NCI-H526 (cell line): Measurements from ENCODE around the gene NAA30.
"Not testable (repeated sequence)": the region's sequence is repeated elsewhere in the genome, so short reads cannot be mapped to it uniquely, and the experiment has no call there.

ENCODE experiments used
- DNase-seq, 2 experiments: peaks; one replicate each; lab custom pipeline; 2025; lab: John Stamatoyannopoulos, UW

NAA30 gene

DNA sequence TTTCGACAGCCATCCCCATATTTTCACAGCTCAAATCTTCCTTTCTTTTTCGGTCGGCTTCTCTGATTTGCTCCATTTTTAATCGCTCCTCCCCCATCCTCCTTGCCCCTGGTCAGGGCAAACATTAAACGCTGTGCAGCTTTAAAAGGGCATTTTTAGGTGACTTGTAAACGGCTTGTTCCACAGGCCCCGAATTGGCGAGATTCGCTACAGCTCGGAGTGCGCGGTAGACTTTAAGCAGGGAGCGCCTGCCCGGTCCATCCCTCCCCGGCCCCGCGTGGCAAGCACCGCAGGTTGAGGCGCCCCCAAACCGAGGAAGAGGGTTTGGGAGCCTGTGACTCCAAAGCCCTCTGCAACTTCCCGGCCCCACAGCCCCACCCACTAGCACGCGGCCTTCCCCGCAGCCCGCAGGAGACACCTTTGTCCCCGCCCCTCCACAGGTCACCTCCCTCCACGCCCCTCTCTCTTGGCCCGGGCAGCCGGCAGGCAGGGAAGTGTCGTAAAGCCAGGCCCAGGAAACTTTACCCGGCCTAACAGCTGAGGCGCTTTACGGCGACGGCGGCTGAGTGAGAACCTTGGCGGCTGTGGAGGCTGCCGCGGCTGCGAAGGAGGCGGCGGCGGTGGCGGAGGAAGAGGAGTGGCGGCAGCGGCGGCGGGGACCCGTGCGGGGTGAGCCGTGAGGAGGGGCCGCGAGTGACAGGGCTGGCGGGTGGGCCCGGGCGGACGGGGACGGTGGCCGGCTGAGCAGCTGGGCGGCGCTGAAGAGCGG, at the start of gene NAA30:
NAA30 (plus strand) TSS at position 550 of the 769 bp plus-strand sequence. CDS start 372 bp downstream, outside the sequence.
- peak; percentile 93 to 98 for DNase-seq

DNA sequence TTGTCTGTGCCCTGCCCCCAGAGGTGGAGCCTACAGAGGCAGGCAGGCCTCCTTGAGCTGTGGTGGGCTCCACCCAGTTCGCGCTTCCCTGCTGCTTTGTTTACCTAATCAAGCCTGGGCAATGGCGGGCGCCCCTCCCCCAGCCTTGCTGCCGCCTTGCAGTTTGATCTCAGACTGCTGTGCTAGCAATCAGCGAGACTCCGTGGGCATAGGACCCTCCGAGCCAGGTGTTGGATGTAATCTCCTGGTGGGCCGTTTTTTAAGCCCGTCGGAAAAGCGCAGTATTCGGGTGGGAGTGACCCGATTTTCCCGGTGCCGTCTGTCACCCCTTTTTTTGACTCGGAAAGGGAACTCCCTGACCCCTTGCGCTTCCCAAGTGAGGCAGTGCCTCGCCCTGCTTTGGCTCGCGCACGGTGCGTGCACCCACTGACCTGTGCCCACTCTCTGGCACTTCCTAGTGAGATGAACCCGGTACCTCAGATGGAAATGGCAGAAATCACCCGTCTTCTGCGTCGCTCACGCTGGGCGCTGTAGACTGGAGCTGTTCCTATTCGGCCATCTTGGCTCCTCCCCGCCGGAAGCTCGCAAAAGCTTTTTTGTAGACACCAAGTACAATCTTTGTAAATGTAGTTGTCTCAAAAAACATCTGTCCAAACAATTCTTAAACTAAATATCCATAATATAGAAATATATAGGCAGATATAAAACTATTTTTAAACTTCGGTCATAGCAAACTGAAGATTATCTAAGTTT, 46.7 kb upstream of the NAA30 start:
- not testable (repeated sequence) for DNase-seq

DNA sequence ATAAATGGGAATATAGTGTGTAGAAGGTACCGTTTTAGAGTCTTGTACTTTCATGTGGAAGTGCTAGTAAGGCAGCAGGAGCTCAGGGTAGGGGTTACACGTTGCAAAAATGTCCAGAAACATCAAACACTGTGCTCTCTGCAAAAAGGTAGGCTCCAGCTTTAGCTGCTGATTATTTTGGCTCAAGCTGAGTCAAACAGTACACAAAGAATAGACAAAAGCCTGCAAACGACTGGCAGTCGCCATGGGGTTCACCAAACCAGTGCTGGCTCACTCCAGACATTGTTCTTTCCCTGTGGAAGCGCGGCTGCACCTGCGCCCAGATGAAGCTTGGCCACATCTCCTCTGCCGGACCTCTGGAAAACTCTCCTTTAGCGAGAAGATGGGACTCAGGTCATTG, 45.3 kb upstream of the NAA30 start:
- no peak for DNase-seq

DNA sequence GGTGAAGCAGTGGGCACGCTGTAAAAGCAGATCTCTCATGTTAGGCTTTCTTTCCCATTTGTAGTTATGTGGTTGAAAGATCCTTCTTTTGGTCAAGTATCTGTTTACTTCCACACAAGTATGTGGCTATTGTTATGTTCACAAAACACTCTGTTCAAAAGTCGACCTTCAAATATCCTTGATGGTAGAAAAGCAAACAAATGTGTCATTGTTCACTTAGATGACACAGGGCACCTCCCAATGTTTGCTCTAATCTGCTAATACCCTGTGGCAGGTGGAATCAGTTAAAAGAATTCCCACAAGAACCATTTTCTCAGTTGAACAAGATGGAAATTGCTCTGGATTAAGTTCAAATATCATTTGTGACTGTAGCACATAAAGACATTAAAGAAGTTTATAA, 43.6 kb upstream of the NAA30 start:
- no peak for DNase-seq

DNA sequence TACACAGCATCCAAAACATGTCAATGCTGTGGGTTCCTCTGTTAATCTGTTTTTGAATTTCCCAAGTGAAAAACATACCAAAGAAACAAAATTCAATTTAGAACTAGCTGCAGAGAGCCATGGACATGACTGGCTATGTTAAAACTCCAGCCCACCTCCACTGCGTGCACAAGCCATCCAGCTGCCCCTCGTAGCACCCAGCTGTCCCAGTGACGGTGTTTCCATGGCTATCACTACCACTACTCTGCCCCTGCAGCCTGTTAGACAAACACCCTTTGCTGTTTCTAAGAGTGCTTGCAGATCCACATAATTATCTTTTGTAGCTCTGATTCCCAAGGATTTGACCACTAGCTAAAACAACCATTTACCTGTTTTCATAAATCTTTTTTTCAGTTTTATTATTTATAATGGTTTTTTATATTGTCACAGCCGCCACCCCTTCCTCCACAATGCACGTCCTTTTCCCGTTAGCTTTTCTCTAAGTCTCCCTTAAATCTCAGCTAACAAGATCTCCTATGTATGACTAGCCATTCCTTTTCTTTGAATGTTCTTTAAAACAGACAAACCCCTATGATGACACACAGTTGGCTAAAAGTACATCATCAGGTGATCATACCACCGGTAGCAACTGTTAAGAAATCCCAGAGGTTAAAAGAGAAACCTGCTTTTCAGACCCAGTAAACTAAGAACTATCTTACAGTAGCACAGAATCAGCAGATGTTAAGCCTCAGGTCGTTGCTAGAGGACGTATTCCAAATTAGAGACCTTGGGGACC, 37.8 kb upstream of the NAA30 start:
- no peak for DNase-seq

DNA sequence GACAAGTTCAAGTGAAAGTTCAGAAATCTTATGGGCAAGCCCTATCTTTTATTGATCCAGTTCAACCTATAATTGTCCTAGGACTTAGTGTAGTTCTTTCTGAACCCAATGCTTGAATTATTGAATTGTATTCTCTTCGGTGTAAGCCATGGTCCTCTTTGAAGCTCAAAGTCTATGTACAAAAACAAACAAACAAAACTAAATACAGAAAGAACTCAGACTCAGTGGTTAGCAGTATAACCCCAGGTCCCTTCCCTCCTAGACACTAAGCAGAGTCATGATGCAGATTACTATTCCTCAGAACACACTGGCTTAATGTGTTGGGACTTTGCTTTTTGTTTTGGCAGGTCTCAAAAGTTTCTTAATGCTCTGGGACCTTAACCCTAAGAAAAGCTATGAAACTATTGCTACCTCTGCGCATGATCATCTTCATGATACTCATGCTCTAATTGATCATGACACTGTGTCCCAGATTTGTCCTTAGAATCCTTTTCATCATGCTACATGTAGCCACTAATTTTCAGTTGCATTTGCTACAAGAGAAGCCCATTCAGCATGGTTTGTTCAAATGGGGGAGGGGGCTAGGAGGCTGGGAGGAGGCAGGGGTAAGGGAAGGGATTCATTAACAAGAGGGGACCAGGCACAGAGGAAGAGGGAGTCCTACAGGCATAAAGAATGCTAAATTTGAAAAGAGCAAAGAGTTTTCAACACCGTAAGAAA, 35.1 kb upstream of the NAA30 start:
- DNase-seq = no peak

DNA sequence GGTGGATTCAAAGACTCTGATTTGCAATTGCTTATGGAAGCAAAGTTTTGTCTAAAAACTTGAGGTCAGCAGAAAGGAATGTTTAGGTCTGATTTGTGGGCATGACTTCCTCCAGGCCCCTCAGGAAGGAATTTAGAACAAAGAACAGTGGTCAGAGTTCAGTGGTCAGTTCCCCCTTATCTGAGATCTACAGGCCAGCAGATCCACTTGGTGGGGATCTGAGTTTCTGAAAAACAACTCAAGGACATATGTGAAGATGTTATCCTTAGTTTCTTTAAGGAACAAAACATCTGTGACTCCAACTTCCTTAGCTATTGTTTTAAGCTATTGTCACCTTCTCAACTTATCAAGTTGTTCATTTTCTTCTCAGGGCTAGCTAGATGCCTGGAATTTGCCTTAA, 28.0 kb upstream of the NAA30 start:
- DNase-seq = no peak

DNA sequence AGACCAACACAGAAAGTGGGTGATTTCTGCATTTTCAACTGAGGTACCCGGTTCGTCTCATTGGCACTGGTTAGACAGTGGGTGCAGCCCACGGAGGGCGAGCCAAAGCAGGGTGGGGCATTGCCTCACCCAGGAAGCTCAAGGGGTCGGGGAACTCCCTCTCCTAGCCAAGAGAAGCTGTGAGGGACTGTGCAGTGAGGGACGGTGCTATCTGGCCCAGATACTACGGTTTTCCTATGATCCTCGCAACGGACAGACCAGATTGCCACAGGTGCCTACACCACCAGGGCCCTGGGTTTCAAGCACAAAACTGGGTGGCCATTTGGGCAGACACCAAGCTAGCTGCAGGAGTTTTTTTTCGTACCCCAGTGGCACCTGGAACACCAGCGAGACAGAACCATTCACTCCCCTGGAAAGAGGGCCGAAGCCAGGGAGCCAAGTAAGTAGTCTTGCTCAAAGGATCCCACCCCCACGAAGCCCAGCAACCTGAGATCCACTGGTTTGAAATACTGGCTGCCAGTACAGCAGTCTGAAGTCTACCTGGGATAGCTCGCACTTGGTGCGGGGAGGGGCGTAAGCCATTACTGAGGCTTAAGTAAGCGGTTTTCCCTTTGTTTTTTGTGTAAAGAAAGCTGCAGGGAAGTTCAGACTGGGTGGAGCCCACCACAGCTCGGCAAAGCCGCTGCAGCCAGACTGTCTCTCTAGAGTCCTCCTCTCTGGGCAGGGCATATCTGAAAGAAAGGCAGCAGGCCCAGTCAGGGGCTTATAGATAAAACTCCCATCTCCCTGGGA, 25.5 kb upstream of the NAA30 start:
- DNase-seq = no peak

DNA sequence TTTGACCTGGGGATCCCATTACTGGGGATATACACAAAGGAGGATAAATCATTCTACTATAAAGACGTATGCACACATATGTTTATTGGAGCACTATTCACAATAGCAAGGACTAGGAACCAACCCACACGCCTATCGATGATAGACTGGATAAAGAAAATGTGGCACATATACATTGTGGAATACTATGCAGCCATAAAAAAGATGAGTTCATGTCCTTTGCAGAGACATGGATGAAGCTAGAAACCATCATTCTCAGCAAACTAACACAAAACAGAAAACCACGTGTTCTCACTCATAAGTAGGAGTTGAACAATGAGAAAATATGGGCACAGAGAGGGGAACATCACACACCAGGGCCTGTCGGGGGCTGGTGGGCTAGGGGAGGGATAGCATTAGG, 20.2 kb upstream of the NAA30 start:
- not testable (repeated sequence) for DNase-seq

DNA sequence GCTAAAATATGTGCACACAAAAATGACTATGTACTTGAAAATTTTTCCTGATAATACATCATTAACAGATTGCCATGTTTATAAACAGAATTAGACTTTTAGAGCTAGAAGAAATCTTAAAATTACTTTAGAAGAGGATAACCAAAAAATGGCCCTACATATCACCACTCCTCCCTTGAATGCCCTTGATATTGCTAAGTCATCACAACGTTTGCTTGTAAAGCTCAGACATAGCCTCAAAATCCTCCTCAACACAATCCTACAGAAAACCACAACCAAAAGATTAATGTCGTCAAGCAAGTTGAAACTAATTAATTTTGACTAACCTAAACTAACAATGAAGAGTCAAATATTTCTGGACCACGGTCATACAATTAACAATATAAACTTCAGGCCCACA, 19.4 kb upstream of the NAA30 start:
- no peak for DNase-seq

DNA sequence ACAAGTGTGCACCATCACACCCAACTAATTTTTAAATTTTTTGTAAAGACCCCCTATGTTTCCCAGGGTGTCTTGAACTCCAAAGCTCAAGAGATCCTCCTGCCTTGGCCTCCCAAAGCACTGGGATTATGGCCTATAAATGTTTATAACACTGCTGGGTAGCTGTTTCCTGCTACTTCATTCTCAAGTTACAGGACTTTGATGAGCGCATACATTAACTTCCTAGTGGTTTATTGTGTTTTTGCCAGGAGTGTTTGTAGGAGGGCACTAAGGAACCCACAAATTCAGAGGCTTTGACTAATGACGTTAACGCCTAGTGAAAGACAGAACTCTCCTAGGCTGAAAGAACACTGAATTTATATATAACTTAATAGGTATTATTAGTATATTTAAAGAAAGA, 15.2 kb upstream of the NAA30 start:
- no peak for DNase-seq

DNA sequence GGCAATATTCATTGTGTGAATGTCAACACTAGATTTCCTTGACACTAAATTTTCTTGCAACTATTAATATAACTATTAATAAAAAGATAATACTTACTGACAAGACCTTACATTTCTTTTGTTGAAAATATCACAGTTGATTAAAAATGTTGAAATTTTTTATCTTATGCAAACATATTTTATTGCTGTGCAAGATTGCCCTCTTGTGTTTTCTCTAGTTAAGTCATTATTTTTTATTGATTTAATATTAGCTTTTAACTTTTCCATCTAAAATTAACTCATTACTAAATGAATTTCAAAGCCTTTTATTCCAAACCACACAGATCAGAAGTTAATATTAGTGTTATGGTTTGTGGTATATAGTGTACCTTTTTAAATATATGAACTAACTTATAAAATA, 11.7 kb upstream of the NAA30 start:
- DNase-seq = peak in 1 of 2 experiments; percentile 5

DNA sequence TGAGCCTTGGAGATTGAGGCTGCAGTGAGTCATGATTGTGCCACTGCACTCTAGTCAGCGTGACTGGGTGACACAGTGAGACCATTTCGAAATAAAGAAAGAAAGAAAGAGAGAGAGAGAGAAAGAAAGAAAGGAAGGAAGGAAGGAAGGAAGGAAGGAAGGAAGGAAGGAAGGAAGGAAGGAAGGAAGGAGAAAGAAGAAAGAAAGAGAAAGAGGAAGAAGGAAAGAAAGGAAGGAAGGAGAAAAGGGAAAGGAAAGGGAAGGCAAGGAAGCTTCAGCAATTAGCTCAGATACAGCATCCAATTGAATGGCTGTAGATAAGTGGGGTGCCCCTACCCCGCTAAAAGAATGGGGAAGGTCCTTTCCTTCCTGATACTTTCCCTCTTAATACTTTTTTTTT, 9.5 kb upstream of the NAA30 start:
- DNase-seq = no peak

DNA sequence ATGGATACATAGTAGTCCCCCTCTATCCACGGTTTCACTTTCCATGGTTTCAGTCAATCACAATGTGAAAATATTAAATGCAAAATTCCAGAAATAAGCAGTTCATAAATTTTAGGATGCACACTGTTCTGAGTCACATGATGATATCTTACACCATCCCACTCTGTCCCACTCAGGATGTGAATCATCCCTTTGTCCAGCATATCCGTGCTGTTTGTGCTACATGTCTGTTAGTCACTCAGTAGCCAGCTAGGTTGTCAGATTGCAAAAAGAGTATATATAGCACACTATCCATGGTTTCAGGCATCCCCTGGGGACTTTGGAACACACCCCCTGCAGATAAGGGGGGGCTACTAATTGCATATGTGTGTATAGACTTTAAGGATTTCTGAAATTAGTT, 8.1 kb upstream of the NAA30 start:
- DNase-seq = no peak

DNA sequence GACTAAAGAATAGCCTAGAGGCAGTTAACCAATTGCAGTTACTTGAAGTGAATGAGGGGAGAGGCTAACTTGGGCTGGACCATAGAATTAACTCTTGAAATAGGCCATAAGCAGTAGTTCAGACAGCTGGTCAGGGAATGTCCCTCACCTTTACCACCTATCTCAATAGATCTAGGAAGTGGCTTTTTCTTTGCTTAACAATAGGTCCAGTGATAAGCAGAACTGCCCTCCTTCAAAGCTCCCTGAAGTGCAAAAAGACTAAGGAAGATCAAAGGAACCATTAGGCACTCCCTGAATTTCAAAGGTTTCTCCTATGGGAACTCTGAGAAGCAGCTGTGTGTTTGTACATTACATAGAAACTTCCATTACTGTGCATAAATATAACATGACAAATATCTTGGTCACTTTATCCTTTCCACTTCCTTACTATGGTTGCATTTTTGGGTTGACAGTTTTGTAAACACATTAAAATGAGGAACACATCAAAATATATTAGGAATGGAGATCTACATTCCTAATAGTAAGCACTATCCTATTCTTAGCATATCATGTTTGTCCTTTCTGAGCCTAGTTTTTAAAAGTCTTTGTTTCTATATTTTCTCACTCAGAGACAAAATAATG, 7.2 kb upstream of the NAA30 start:
- no peak for DNase-seq

DNA sequence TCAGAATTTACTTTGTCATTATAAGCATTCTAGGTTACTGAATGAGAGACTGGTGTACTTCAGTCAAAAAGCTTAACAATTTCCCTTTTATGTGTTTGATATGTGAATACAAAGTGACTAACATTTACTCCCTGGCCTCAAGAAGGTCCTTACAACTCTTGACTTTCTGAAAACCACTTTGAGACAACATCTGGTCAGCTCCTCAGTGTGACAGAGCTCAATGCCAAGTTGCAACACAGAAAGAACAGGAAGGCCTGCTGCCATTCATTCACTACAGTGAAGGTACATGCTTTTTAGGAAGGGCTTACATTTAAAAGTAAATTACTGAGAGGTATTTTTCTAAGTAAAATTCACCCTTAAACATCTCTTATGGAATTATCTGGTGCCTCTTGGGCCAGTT, 2.3 kb upstream of the NAA30 start:
- no peak for DNase-seq

DNA sequence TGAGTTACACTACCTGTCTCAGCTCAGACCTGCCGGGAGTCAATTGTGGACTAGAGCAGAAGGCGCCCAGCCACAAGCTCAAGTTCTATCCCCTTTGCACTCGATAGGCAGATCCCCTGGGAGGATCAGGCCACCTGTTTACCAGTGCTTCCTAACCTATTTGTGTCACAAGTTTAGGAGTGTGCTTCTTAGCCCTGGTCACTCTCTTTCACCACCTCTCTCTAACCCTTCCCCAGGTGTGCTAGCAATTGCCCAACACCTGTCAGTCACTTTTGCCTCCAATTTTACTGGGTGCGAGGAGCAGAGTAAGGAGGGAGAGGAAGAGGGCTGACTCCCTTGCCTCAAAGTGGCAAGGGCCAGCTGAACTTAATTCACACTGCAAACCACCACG, 745 bp upstream of the NAA30 start:
- DNase-seq = peak; percentile 22 to 61

DNA sequence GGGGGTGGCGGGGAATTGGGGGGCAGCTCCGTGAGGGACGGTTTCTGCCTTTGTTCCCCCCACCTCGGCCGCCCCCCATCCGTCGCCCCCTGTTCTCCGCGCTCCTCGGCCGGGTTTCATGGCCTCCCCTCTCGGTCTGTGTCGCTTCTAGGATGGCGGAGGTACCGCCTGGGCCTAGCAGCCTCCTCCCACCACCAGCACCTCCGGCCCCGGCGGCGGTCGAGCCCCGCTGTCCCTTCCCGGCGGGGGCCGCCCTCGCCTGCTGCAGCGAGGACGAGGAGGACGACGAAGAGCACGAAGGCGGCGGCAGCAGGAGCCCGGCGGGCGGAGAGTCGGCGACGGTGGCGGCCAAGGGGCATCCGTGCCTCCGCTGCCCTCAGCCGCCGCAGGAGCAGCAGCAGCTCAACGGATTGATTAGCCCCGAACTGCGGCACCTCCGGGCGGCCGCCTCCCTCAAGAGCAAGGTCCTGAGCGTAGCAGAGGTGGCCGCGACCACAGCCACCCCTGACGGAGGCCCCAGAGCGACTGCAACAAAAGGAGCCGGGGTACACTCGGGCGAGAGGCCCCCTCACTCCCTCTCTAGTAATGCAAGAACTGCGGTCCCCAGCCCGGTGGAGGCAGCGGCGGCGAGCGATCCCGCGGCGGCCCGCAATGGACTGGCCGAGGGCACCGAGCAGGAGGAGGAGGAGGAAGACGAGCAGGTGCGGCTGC, 575 bp downstream of the NAA30 start:
- DNase-seq = peak; percentile 36 to 83

DNA sequence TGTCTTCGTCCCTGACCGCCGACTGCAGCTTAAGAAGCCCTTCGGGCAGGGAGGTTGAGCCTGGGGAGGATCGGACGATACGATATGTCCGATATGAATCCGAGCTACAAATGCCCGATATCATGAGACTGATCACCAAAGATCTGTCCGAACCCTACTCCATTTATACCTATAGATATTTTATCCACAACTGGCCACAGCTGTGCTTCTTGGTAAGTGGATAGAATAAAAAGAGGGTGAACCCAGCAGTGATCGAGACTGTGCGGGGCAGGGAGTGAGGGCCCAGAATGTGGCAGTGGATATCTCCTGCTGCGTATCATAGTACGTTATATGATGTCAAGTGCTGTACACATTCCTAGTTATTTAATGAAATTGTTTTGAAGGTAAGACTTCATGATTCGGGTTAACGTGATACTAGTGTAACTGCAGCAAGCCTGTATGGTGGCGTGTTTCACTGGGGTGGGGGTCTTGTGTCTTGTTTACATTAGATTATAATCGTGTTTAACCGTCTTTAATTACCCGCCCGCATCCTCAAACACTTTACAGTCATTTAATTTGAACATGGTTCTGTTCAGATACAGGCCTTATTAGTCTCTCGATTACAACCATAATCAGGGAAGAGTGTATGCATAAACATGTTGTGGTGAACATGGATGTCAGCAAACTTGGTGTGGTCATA, 1.3 kb downstream of the NAA30 start:
- peak; percentile 36 to 45 for DNase-seq

DNA sequence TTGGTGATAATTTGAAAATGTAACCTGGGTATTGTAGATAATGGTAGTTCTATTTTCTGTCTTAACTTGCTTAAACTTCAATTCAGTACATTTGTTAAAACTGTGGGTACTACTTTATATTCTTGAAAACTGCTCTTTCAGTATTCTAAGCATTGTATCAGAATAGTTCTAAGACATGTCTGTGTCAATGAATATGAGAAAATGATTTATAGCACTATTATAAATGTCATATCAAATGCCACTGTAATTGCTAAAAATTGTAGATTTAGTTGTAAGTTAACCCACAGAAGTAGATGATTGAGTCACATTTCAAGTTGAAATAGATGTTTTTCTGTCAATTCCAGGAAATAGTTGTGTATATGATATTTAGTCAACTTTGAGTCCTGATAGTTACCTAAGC, 2.4 kb downstream of the NAA30 start:
- DNase-seq = no peak
